Measurements from ENCODE around the gene SATL1. TPM values are rescaled to one million over a fixed set of nuclear protein-coding genes. Genes with fewer than 3 reads are reported as not detected.

Gene SATL1
- total RNA-seq, 1 experiment from 2014 or later, result 0.22 TPM

- CTCF ChIA-PET, result no interaction called here
- H3K4me1 Mint-ChIP-seq, result no peaks in the 10 kb centered on the region
- TF ChIP-seq ELF4 (CRISPR knock-in tag; IDR thresholded peaks at IDR 0.05; ENCODE audit: low read depth) (no peak), NFYB (CRISPR knock-in tag; conservative IDR thresholded peaks at IDR 0.05; ENCODE audit: low read depth) (no peak), TEAD4 (CRISPR knock-in tag; IDR thresholded peaks at IDR 0.05) (no peak), JAZF1 (CRISPR knock-in tag; IDR thresholded peaks at IDR 0.05) (no peak), TP53 (CRISPR knock-in tag; IDR thresholded peaks at IDR 0.05) (no peak), ZNF425 (CRISPR knock-in tag; conservative IDR thresholded peaks at IDR 0.05) (no peak), ZNF512 (CRISPR knock-in tag; IDR thresholded peaks at IDR 0.05; ENCODE audit: borderline replicate concordance) (no peak), FOXP1 (CRISPR knock-in tag; IDR thresholded peaks at IDR 0.05; ENCODE audit: borderline replicate concordance) (no peak), MXD4 (CRISPR knock-in tag; IDR thresholded peaks at IDR 0.05; ENCODE audit: borderline replicate concordance) (no peak), GABPB1 (CRISPR knock-in tag; IDR thresholded peaks at IDR 0.05) (no peak), JUN (CRISPR knock-in tag; IDR thresholded peaks at IDR 0.05) (no peak), CREB1 (CRISPR knock-in tag; IDR thresholded peaks at IDR 0.05) (no peak), PREB (CRISPR knock-in tag; IDR thresholded peaks at IDR 0.05; ENCODE audit: borderline replicate concordance) (no peak), NFE2L1 (CRISPR knock-in tag; IDR thresholded peaks at IDR 0.05) (no peak)
- TF ChIP-seq, protein P1, sequence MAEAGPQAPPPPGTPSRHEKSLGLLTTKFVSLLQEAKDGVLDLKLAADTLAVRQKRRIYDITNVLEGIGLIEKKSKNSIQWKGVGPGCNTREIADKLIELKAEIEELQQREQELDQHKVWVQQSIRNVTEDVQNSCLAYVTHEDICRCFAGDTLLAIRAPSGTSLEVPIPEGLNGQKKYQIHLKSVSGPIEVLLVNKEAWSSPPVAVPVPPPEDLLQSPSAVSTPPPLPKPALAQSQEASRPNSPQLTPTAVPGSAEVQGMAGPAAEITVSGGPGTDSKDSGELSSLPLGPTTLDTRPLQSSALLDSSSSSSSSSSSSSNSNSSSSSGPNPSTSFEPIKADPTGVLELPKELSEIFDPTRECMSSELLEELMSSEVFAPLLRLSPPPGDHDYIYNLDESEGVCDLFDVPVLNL (CRISPR knock-in tag; IDR thresholded peaks at IDR 0.05; ENCODE audit: borderline replicate concordance, low read depth), result no peak
- TF ChIP-seq, protein P2, sequence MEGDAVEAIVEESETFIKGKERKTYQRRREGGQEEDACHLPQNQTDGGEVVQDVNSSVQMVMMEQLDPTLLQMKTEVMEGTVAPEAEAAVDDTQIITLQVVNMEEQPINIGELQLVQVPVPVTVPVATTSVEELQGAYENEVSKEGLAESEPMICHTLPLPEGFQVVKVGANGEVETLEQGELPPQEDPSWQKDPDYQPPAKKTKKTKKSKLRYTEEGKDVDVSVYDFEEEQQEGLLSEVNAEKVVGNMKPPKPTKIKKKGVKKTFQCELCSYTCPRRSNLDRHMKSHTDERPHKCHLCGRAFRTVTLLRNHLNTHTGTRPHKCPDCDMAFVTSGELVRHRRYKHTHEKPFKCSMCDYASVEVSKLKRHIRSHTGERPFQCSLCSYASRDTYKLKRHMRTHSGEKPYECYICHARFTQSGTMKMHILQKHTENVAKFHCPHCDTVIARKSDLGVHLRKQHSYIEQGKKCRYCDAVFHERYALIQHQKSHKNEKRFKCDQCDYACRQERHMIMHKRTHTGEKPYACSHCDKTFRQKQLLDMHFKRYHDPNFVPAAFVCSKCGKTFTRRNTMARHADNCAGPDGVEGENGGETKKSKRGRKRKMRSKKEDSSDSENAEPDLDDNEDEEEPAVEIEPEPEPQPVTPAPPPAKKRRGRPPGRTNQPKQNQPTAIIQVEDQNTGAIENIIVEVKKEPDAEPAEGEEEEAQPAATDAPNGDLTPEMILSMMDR (IDR thresholded peaks at IDR 0.05), result no peak
- ATAC-seq (no peak), DNase-seq (ENCODE audit: low spot score) (no peak)
- no peaks in the 10 kb centered on the region for H3K36me3 Mint-ChIP-seq
- H3K27me3 Mint-ChIP-seq (ENCODE audit: low read depth), result peaks cover 2% of the 10 kb centered on the region; the same call in 1 of the 2 replicates
- H3K9me3 Mint-ChIP-seq, result peaks cover 3% of the 10 kb centered on the region; the same call in 1 of the 2 replicates
- no peak overlapping the region for H3K4me3 Mint-ChIP-seq
- POLR2A ChIA-PET, result no interaction called here
- H3K27ac Mint-ChIP-seq, result no peak overlapping the region
These were observed 27.6 kb downstream of the SATL1 start for GRCh38 chrX:85215946-85216345.

DNA sequence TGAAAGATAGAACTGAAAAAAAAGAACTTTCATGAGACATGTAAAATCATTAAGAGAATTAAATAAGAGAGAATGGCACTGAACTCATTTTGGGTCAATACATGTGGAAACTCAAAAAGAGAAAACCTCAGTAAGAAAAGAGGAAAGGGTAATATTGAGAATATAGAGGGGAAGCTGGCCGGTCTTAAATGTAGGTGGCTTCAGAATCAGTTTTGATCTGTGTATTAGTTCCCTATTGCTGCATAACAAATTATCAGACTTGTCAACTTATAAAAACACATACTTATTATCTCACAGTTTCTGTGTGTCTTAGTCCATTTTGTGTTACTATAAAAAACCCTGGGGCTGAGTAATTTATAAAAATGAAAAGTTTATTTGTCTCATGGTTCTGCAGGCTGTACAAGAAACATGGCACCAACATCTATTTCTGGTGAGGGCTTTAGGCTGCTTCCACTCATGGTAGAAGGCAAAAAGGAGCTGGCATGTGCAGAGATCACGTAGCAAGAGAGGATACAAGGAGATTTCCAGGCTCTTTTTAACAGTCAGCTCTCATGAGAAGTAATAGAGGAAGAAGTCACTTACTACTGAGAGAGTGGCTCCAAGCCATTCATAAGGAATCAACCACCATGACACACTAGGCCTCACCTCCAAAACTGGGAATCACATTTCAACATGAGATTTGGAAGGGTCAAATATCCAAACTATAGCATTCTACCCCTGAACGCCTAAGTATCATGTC lies 29.6 kb downstream of the SATL1 start:
- Mint-ChIP-seq H3K4me3 (no peak overlapping the region), H3K4me1 (no peaks in the 10 kb centered on the region), H3K27me3 (ENCODE audit: low read depth) (no peaks in the 10 kb centered on the region; the same call in 1 of the 2 replicates), H3K27ac (no peak overlapping the region), H3K36me3 (no peaks in the 10 kb centered on the region), H3K9me3 (peaks cover 9% of the 10 kb centered on the region; the same call in 1 of the 2 replicates)
- ATAC-seq, result no peak
- DNase-seq (ENCODE audit: low spot score), result no peak
- CTCF ChIA-PET, result no interaction called here
- POLR2A ChIA-PET, result no interaction called here
- TF ChIP-seq ETV6 (CRISPR knock-in tag; IDR thresholded peaks at IDR 0.05), result no peak
- TF ChIP-seq ZNF396 (CRISPR knock-in tag; IDR thresholded peaks at IDR 0.05; ENCODE audit: borderline replicate concordance), result no peak
- no peak for TF ChIP-seq ZBTB21 (CRISPR knock-in tag; IDR thresholded peaks at IDR 0.05; ENCODE audit: borderline replicate concordance)
